NCI-H2029 treated with DMSO at 0.1 percent for 48 hours (cell line): ENCODE results near the gene EDIL3.
"Not testable (repeated sequence)": the region's sequence is repeated elsewhere in the genome, so short reads cannot be mapped to it uniquely, and the experiment has no call there.

Experiments
- DNase-seq: peaks from one replicate; lab custom pipeline; 2025; lab: John Stamatoyannopoulos, UW

EDIL3 gene

GRCh38 chr5:84299959-84300358, 84.7 kb downstream of the EDIL3 start:
- no peak for DNase-seq

GRCh38 chr5:84298628-84299027, 86.1 kb downstream of the EDIL3 start:
- DNase-seq: no peak

- DNase-seq: not testable (repeated sequence)
Measured at GRCh38 chr5:84297641-84298040, 87.0 kb downstream of the EDIL3 start.

GRCh38 chr5:84292788-84293653, 91.7 kb downstream of the EDIL3 start:
- no peak for DNase-seq

- DNase-seq: no peak
Measured at GRCh38 chr5:84292000-84292642, 92.6 kb downstream of the EDIL3 start.

- no peak for DNase-seq
Measured at GRCh38 chr5:84290673-84291072, 94.0 kb downstream of the EDIL3 start.

- no peak for DNase-seq
Measured at GRCh38 chr5:84290161-84290560, 94.5 kb downstream of the EDIL3 start.

GRCh38 chr5:84287951-84288350, 96.7 kb downstream of the EDIL3 start:
- DNase-seq: no peak

- DNase-seq: no peak
Measured at GRCh38 chr5:84286662-84287061, 98.0 kb downstream of the EDIL3 start.

GRCh38 chr5:84285641-84286637, 98.7 kb downstream of the EDIL3 start:
- no peak for DNase-seq

- no peak for DNase-seq
Measured at GRCh38 chr5:84281383-84281782, 103.3 kb downstream of the EDIL3 start.

- DNase-seq: no peak
Measured at GRCh38 chr5:84279234-84279633, 105.4 kb downstream of the EDIL3 start.

GRCh38 chr5:84275609-84276008, 109.1 kb downstream of the EDIL3 start:
- no peak for DNase-seq

GRCh38 chr5:84274585-84275468, 109.9 kb downstream of the EDIL3 start:
- no peak for DNase-seq

- DNase-seq: no peak
Measured at GRCh38 chr5:84273517-84273883, 111.2 kb downstream of the EDIL3 start.

- no peak for DNase-seq
Measured at GRCh38 chr5:84272771-84273516, 111.7 kb downstream of the EDIL3 start.

GRCh38 chr5:84265739-84266550, 118.7 kb downstream of the EDIL3 start:
- DNase-seq: no peak

GRCh38 chr5:84265130-84265529, 119.5 kb downstream of the EDIL3 start:
- DNase-seq: no peak

GRCh38 chr5:84260939-84261338, 123.7 kb downstream of the EDIL3 start:
- no peak for DNase-seq

GRCh38 chr5:84260140-84260539, 124.5 kb downstream of the EDIL3 start:
- DNase-seq: no peak
